Prostate gland (tissue), 2 donors: ENCODE results near the gene DLGAP1. TPM values are rescaled to one million over a fixed set of nuclear protein-coding genes. Genes with fewer than 3 reads are reported as not detected.

Source experiments
- DNase-seq: peaks from one replicate; pipeline ENCODE4 v3.0.0-alpha.2; 2019; ENCODE audit warnings: low spot score
- H3K27ac ChIP-seq, 2 donors: fragments of 200-600 bp; sonication (generic); 2 replicates each; pipeline ENCODE4 v1.5.1; 2017 to 2019
- H3K27me3 ChIP-seq: fragments of 200-600 bp; sonication (generic); replicated peaks from 2 replicates; pipeline ENCODE4 v1.5.1; 2019; ENCODE audit not compliant: insufficient read depth
- H3K36me3 ChIP-seq, 2 donors: fragments of 200-600 bp; sonication (generic); 1 replicate in 1 of 2; 2 replicates in 1 of 2; pipeline versions ENCODE4 v1.5.1 to v1.8.1; 2017 to 2019
- H3K4me1 ChIP-seq: fragments of 200-600 bp; sonication (generic); replicated peaks from 2 replicates; pipeline ENCODE4 v1.5.1; 2019
- H3K4me3 ChIP-seq, 2 donors: fragments of 200-600 bp; sonication (generic); 2 replicates each; pipeline ENCODE4 v1.5.1; 2017 to 2019
- H3K9me3 ChIP-seq: fragments of 200-600 bp; sonication (generic); 2 replicates; pipeline ENCODE4 v1.5.1; 2017
- POLR2A ChIP-seq: fragments of 450-650 bp; IDR thresholded peaks from one replicate; pipeline ENCODE4 v1.6.1; 2016; ENCODE audit warnings: antibody characterized with exemption, mild to moderate bottlenecking
- POLR2AphosphoS5 ChIP-seq: sonication (generic); formaldehyde crosslinking; IDR thresholded peaks from one replicate; pipeline ENCODE4 v1.6.1; 2017; ENCODE audit warnings: antibody characterized with exemption
- WGBS: methylation state at CpG from one replicate; pipeline ENCODE4 v1.1.5; 2018; 5-methylcytosine and 5-hydroxymethylcytosine counted together
- intact Hi-C: fragments of 100-400 bp; cut with DNase I; formaldehyde crosslinking; loops from one replicate; pipeline ENCODE4 v1.14.2; 2022
- total RNA-seq, 2 donors: library from RNA; depleted of rRNA; stranded (reverse); fragments of >200 nt; gene quantifications; one replicate each; pipeline ENCODE4 v1.1.0, GENCODE V29; 2016
- TF ChIP-seq, protein P1 (sequence below), 4 experiments: fragments of 200-600 bp in 2 of 4; fragments of 450-650 bp in 2 of 4; sonication (generic) in 2 of 4; IDR thresholded peaks; 1 replicate in 3 of 4; 2 replicates in 1 of 4; pipeline ENCODE4 v1.5.1; 2016 to 2019; ENCODE audit warnings: antibody characterized with exemption in 4 of 4, mild to moderate bottlenecking in 2 of 4, moderate library complexity in 2 of 4

DLGAP1 gene
- total RNA-seq, 2 donors from 2014 or later = 42.2 to 66.7 TPM

DNA sequence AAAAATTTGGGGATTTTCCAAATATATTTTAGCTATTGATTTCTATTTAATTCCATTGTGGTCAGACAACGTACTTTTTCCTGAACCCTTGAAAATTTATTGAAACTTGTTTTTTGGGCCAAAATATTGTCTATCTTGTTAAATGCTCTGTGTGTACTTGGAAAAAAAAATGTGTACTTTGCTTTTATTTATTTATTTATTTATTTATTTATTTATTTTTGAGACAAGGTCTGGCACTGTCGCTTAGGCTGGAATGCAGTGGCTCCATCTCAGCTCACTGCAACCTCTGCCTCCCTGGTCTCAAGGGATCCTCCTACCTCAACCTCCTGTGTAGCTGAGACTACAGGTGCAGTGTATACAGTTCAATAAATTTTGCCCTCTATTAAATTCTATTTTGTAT, 910.6 kb downstream of the DLGAP1 start:
- Histone ChIP-seq H3K9me3 (no peaks in the 10 kb centered on the region), H3K36me3 (no peaks in the 10 kb centered on the region), H3K4me3 (no peak overlapping the region), H3K4me1 (peaks cover 5% of the 10 kb centered on the region), H3K27me3 (no peaks in the 10 kb centered on the region), H3K27ac (no peak overlapping the region)
- no peak for DNase-seq
- 96% methylated on average over 2 of the region's 2 CpGs for WGBS
- intact Hi-C loops = no loop called here
- TF ChIP-seq, protein P1, sequence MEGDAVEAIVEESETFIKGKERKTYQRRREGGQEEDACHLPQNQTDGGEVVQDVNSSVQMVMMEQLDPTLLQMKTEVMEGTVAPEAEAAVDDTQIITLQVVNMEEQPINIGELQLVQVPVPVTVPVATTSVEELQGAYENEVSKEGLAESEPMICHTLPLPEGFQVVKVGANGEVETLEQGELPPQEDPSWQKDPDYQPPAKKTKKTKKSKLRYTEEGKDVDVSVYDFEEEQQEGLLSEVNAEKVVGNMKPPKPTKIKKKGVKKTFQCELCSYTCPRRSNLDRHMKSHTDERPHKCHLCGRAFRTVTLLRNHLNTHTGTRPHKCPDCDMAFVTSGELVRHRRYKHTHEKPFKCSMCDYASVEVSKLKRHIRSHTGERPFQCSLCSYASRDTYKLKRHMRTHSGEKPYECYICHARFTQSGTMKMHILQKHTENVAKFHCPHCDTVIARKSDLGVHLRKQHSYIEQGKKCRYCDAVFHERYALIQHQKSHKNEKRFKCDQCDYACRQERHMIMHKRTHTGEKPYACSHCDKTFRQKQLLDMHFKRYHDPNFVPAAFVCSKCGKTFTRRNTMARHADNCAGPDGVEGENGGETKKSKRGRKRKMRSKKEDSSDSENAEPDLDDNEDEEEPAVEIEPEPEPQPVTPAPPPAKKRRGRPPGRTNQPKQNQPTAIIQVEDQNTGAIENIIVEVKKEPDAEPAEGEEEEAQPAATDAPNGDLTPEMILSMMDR (IDR thresholded peaks at IDR 0.05) = no peak
- no peak for TF ChIP-seq POLR2AphosphoS5

DNA sequence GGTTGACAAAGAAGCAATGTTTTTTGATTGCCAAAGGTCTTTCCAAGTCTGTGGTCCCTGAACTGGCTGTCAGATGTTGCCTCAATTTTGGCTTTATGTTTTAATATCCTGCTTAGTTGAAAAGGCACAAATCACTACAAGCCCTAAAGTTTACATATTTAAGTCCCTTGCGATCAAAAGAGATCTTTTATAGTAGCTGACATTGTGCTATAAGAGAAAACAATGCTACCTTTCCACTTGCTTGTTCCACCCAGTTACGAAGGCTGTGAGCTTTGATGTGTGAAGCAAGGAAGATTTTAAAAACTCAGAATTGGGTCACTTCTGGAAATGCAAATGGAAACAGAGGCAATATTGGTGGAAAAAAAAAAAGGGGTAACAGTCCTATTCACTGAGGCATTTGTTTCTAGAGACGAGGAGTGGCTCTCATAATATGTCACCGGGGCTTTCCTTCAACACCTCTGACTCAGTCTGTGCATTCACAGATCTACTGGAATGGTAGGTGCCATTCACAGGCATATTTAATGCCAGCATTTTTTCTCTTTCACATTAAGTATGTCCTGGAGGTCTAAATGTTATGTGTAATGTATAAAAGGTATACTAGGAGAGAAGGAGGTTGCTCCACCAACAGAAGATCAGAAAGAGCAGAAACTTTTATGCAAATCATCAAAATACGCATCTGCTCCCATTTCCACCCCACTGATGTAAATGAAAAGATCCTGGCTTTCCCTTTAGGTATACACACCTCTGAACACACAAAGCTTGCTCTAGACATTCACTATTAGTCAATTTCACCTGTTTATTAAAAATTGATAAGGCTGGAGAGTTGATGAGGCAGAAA, 913.3 kb downstream of the DLGAP1 start:
- Histone ChIP-seq H3K4me3 (no peak overlapping the region), H3K36me3 (no peaks in the 10 kb centered on the region), H3K4me1 (peaks cover 5% of the 10 kb centered on the region), H3K27me3 (no peaks in the 10 kb centered on the region), H3K9me3 (no peaks in the 10 kb centered on the region), H3K27ac (no peak overlapping the region)
- no peak for DNase-seq
- 53% methylated on average over 5 of the region's 5 CpGs for WGBS
- TF ChIP-seq POLR2A (no peak), POLR2AphosphoS5 (no peak)
- TF ChIP-seq, protein P1 (IDR thresholded peaks at IDR 0.05) = no peak
- intact Hi-C loops = no loop called here

DNA sequence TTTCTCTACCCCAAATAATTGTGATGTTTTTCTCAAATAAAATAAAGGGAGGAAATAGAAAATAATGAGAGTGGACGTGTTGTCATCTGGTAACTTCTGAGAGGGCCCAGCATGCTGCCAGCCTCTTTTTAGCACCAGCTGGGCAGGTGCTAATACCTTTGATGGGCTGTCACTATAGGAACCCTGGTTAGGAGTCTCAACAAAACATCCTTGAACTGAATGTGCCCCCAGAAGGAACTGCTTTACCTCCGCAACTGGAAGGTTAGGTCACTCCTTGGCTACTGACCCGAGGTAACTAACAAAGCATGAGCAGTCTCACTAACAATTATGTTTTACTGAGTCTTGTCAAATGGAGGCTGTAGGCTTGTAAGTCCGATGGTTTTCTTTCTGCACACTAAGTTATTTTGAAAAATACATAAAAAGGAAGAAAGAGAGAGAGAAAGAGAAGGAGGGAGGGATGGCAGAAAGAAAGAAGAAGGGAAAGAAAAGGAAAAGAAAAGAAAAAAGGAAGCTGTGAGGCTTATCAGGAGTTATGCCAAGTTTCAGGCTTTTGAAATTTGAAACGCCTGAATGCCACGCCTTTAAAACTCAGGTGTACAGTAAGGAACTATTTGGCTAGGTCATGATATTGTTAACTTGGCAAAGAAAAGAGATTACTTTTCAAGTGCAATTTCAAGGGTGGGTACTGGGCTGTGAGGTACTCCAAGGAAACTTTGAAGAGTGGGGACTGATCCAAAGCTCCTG, 914.1 kb downstream of the DLGAP1 start:
- no peaks in the 10 kb centered on the region for H3K9me3 ChIP-seq
- H3K27me3 ChIP-seq = no peaks in the 10 kb centered on the region
- H3K4me1 ChIP-seq = peaks cover 5% of the 10 kb centered on the region
- H3K4me3 ChIP-seq = no peak overlapping the region
- H3K27ac ChIP-seq = peak overlapping the region in 1 of 2 donors; percentile 32
- 38% methylated on average over 6 of the region's 6 CpGs for WGBS
- TF ChIP-seq POLR2AphosphoS5 = peak; percentile 41
- TF ChIP-seq, protein P1 (IDR thresholded peaks at IDR 0.05) = no peak
- no peak for TF ChIP-seq POLR2A
- intact Hi-C loops = no loop called here
- no peak for DNase-seq
- no peaks in the 10 kb centered on the region for H3K36me3 ChIP-seq

DNA sequence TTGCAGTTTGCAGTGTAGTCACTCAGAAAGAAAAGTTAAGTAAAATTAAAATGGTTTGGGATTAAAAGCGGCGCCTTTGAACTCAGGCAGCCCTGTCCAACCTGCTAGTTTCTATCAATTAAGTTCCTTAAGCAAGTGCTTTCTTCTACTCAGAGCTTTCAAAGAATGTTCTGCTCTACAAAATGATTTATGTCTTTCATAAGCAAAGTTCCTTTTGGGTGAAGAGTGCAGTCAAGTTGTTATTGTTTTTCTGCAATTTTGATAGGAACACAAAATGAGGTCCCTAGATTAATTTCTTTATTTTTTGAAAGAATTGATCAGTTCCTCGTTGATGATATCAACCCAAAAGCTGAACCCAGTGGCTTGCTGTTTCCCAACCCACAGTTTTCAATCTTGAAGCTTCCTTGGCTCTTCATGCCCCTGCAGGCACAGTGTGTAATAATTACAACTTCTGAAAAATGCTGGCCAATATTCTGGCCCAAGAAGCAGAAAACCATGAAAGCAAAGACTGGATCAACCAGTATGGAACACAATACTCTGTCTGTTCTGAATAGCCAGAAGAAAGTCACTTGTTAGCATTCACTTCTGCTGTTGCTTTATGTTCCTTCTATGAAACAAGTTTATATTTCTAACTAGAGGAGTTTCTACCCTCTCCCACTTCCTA, 916.0 kb downstream of the DLGAP1 start:
- intact Hi-C loops = no loop called here
- Histone ChIP-seq H3K4me3 (no peak overlapping the region), H3K9me3 (no peaks in the 10 kb centered on the region), H3K27me3 (no peaks in the 10 kb centered on the region), H3K27ac (peak overlapping the region; percentile 3 to 36), H3K4me1 (peaks cover 5% of the 10 kb centered on the region), H3K36me3 (no peaks in the 10 kb centered on the region)
- peak; percentile 46 for TF ChIP-seq POLR2AphosphoS5
- TF ChIP-seq, protein P1 (IDR thresholded peaks at IDR 0.05) = no peak
- DNase-seq = peak; percentile 45
- WGBS = 42% methylated on average over 3 of the region's 3 CpGs
